ENCODE data around the gene CPLX3.

CPLX3 gene

GRCh38 chr15:74788042-74788682 is 38.3 kb upstream of the CPLX3 start:
- DNase-seq (ENCODE audit: low spot score), result no peak

- DNase-seq (ENCODE audit: low spot score), result no peak
Observed at GRCh38 chr15:74788683-74789151, 37.7 kb upstream of the CPLX3 start.

GRCh38 chr15:74789171-74789631 is 37.2 kb upstream of the CPLX3 start:
- DNase-seq (ENCODE audit: low spot score), result no peak

GRCh38 chr15:74789741-74790079 is 36.7 kb upstream of the CPLX3 start:
- DNase-seq (ENCODE audit: low spot score), result no peak

- peak; percentile 70 for DNase-seq (ENCODE audit: low spot score)
Observed at GRCh38 chr15:74790080-74790916, 36.1 kb upstream of the CPLX3 start.

- no peak for DNase-seq (ENCODE audit: low spot score)
Observed at GRCh38 chr15:74791007-74791406, 35.4 kb upstream of the CPLX3 start.

GRCh38 chr15:74791667-74792066 is 34.8 kb upstream of the CPLX3 start:
- DNase-seq (ENCODE audit: low spot score), result no peak

GRCh38 chr15:74792227-74793016 is 34.0 kb upstream of the CPLX3 start:
- no peak for DNase-seq (ENCODE audit: low spot score)

GRCh38 chr15:74793135-74794028 is 33.0 kb upstream of the CPLX3 start:
- no peak for DNase-seq (ENCODE audit: low spot score)

- no peak for DNase-seq (ENCODE audit: low spot score)
Observed at GRCh38 chr15:74794248-74794969, 32.0 kb upstream of the CPLX3 start.

GRCh38 chr15:74794970-74795349 is 31.5 kb upstream of the CPLX3 start:
- DNase-seq (ENCODE audit: low spot score), result no peak

GRCh38 chr15:74795966-74796625 is 30.3 kb upstream of the CPLX3 start:
- no peak for DNase-seq (ENCODE audit: low spot score)

- DNase-seq (ENCODE audit: low spot score), result no peak
Observed at GRCh38 chr15:74798388-74799254, 27.8 kb upstream of the CPLX3 start.

- no peak for DNase-seq (ENCODE audit: low spot score)
Observed at GRCh38 chr15:74799255-74799855, 27.1 kb upstream of the CPLX3 start.

- peak; percentile 93 for DNase-seq (ENCODE audit: low spot score)
Observed at GRCh38 chr15:74799856-74800558, 26.4 kb upstream of the CPLX3 start.

- no peak for DNase-seq (ENCODE audit: low spot score)
Observed at GRCh38 chr15:74800559-74801094, 25.8 kb upstream of the CPLX3 start.

- DNase-seq (ENCODE audit: low spot score), result no peak
Observed at GRCh38 chr15:74801311-74801997, 25.0 kb upstream of the CPLX3 start.
